ENCODE results near the gene LMO1.

LMO1 gene

GRCh38 chr11:8263769-8264410 is at the start of gene LMO1:
LMO1 (minus strand) TSS chr11:8263878; CDS start chr11:8263362, 516 bp downstream.
- ChIA-PET CTCF (interaction anchor here (0.7 to 2.6 kb wide), 10 partner anchors 9 to 461 kb away, joined by 3 to 12 read pairs (median 4); no protein-coding TSS in a partner anchor), POLR2A (no interaction called here)

GRCh38 chr11:8312986-8313385 is 49.3 kb upstream of the LMO1 start:
- TF ChIP-seq SUZ12 (IDR thresholded peaks at IDR 0.05), result no peak
- TF ChIP-seq CTBP1 (IDR thresholded peaks at IDR 0.05; ENCODE audit: borderline replicate concordance), result no peak
- TF ChIP-seq L3MBTL2 (conservative IDR thresholded peaks at IDR 0.05), result no peak
- TF ChIP-seq BHLHE40 (IDR thresholded peaks at IDR 0.05; ENCODE audit: borderline replicate concordance), result no peak
- no peak for TF ChIP-seq TARDBP (IDR thresholded peaks at IDR 0.05)
- TF ChIP-seq PKNOX1 (IDR thresholded peaks at IDR 0.05), result no peak
- TF ChIP-seq SP1 (IDR thresholded peaks at IDR 0.05), result no peak
- TF ChIP-seq FOXM1 (IDR thresholded peaks at IDR 0.05; ENCODE audit: borderline replicate concordance), result no peak
- no peak for TF ChIP-seq LEF1 (IDR thresholded peaks at IDR 0.05; ENCODE audit: borderline replicate concordance)
- no peak for TF ChIP-seq ARNT (IDR thresholded peaks at IDR 0.05)
- TF ChIP-seq FOXK2 (IDR thresholded peaks at IDR 0.05), result no peak
- no peak for TF ChIP-seq HDGF (IDR thresholded peaks at IDR 0.05; ENCODE audit: borderline replicate concordance)
- TF ChIP-seq ELF4 (IDR thresholded peaks at IDR 0.05), result no peak
- no peak for TF ChIP-seq ZNF384 (IDR thresholded peaks at IDR 0.05)
- no peak for TF ChIP-seq NFRKB (IDR thresholded peaks at IDR 0.05)
- CTCF ChIA-PET, result no interaction called here
- no peak for DNase-seq (ENCODE audit: extremely low spot score)
- POLR2A ChIA-PET, result no interaction called here

More at GRCh38 chr11:8263769-8264410, at the start of gene LMO1:
- DNase-seq (ENCODE audit: extremely low spot score), result peak; percentile 87
- TF ChIP-seq NFRKB (IDR thresholded peaks at IDR 0.05) (no peak), FOXK2 (IDR thresholded peaks at IDR 0.05) (no peak), L3MBTL2 (conservative IDR thresholded peaks at IDR 0.05) (no peak), BHLHE40 (IDR thresholded peaks at IDR 0.05; ENCODE audit: borderline replicate concordance) (no peak), TARDBP (IDR thresholded peaks at IDR 0.05) (no peak)

GRCh38 chr11:8311366-8311765 is 47.7 kb upstream of the LMO1 start:
- TF ChIP-seq ARNT (IDR thresholded peaks at IDR 0.05) (no peak), CTBP1 (IDR thresholded peaks at IDR 0.05; ENCODE audit: borderline replicate concordance) (no peak), FOXM1 (IDR thresholded peaks at IDR 0.05; ENCODE audit: borderline replicate concordance) (no peak), FOXA1 (IDR thresholded peaks at IDR 0.05) (no peak), LEF1 (IDR thresholded peaks at IDR 0.05; ENCODE audit: borderline replicate concordance) (no peak), ZNF384 (IDR thresholded peaks at IDR 0.05) (no peak), SP1 (IDR thresholded peaks at IDR 0.05) (no peak), BHLHE40 (IDR thresholded peaks at IDR 0.05; ENCODE audit: borderline replicate concordance) (no peak), TARDBP (IDR thresholded peaks at IDR 0.05) (no peak), HDGF (IDR thresholded peaks at IDR 0.05; ENCODE audit: borderline replicate concordance) (no peak), PKNOX1 (IDR thresholded peaks at IDR 0.05) (no peak), L3MBTL2 (conservative IDR thresholded peaks at IDR 0.05) (no peak), ELF4 (IDR thresholded peaks at IDR 0.05) (no peak), SUZ12 (IDR thresholded peaks at IDR 0.05) (no peak), NFRKB (IDR thresholded peaks at IDR 0.05) (no peak), FOXK2 (IDR thresholded peaks at IDR 0.05) (no peak)
- DNase-seq (ENCODE audit: extremely low spot score), result no peak
- ChIA-PET CTCF (interaction anchor here (1.5 kb wide), 1 partner anchor 256 kb away, joined by 3 read pairs; no protein-coding TSS in a partner anchor), POLR2A (no interaction called here)

- CTCF ChIA-PET, result interaction anchor here (1.5 kb wide), 1 partner anchor 256 kb away, joined by 3 read pairs; no protein-coding TSS in a partner anchor
- POLR2A ChIA-PET, result no interaction called here
- no peak for TF ChIP-seq L3MBTL2 (conservative IDR thresholded peaks at IDR 0.05)
- TF ChIP-seq SUZ12 (IDR thresholded peaks at IDR 0.05), result no peak
- no peak for TF ChIP-seq ARNT (IDR thresholded peaks at IDR 0.05)
- TF ChIP-seq PKNOX1 (IDR thresholded peaks at IDR 0.05), result no peak
- no peak for TF ChIP-seq BHLHE40 (IDR thresholded peaks at IDR 0.05; ENCODE audit: borderline replicate concordance)
- no peak for TF ChIP-seq ZNF384 (IDR thresholded peaks at IDR 0.05)
- TF ChIP-seq SP1 (IDR thresholded peaks at IDR 0.05), result no peak
- TF ChIP-seq TARDBP (IDR thresholded peaks at IDR 0.05), result no peak
- no peak for TF ChIP-seq NFRKB (IDR thresholded peaks at IDR 0.05)
- TF ChIP-seq HDGF (IDR thresholded peaks at IDR 0.05; ENCODE audit: borderline replicate concordance), result no peak
- no peak for TF ChIP-seq FOXA1 (IDR thresholded peaks at IDR 0.05)
- no peak for TF ChIP-seq CTBP1 (IDR thresholded peaks at IDR 0.05; ENCODE audit: borderline replicate concordance)
- no peak for TF ChIP-seq LEF1 (IDR thresholded peaks at IDR 0.05; ENCODE audit: borderline replicate concordance)
- no peak for DNase-seq (ENCODE audit: extremely low spot score)
These were observed 47.1 kb upstream of the LMO1 start for GRCh38 chr11:8310743-8311298.

- ChIA-PET CTCF (interaction anchor here (1.5 kb wide), 1 partner anchor 257 kb away, joined by 3 read pairs; no protein-coding TSS in a partner anchor), POLR2A (no interaction called here)
- no peak for DNase-seq (ENCODE audit: extremely low spot score)
- TF ChIP-seq SP1 (IDR thresholded peaks at IDR 0.05) (no peak), NFRKB (IDR thresholded peaks at IDR 0.05) (no peak), FOXM1 (IDR thresholded peaks at IDR 0.05; ENCODE audit: borderline replicate concordance) (no peak), FOXK2 (IDR thresholded peaks at IDR 0.05) (no peak), ZNF384 (IDR thresholded peaks at IDR 0.05) (no peak), L3MBTL2 (conservative IDR thresholded peaks at IDR 0.05) (no peak), FOXA1 (IDR thresholded peaks at IDR 0.05) (no peak), CTBP1 (IDR thresholded peaks at IDR 0.05; ENCODE audit: borderline replicate concordance) (no peak), LEF1 (IDR thresholded peaks at IDR 0.05; ENCODE audit: borderline replicate concordance) (no peak), HDGF (IDR thresholded peaks at IDR 0.05; ENCODE audit: borderline replicate concordance) (no peak), PKNOX1 (IDR thresholded peaks at IDR 0.05) (no peak), ARNT (IDR thresholded peaks at IDR 0.05) (no peak), BHLHE40 (IDR thresholded peaks at IDR 0.05; ENCODE audit: borderline replicate concordance) (no peak), ELF4 (IDR thresholded peaks at IDR 0.05) (no peak), TARDBP (IDR thresholded peaks at IDR 0.05) (no peak), SUZ12 (IDR thresholded peaks at IDR 0.05) (no peak)
These were observed 46.2 kb upstream of the LMO1 start for GRCh38 chr11:8309862-8310261.
